HG03378 (cell line): ENCODE data around the gene THAP4.

ENCODE experiments used
- ATAC-seq: cut with Tn5 transposase; IDR thresholded peaks from one replicate; pipeline ENCODE4 v1.9.1; 2021; ENCODE audit warnings: mild to moderate bottlenecking, moderate library complexity; ENCODE audit not compliant: unreplicated experiment

The THAP4 gene, protein sequence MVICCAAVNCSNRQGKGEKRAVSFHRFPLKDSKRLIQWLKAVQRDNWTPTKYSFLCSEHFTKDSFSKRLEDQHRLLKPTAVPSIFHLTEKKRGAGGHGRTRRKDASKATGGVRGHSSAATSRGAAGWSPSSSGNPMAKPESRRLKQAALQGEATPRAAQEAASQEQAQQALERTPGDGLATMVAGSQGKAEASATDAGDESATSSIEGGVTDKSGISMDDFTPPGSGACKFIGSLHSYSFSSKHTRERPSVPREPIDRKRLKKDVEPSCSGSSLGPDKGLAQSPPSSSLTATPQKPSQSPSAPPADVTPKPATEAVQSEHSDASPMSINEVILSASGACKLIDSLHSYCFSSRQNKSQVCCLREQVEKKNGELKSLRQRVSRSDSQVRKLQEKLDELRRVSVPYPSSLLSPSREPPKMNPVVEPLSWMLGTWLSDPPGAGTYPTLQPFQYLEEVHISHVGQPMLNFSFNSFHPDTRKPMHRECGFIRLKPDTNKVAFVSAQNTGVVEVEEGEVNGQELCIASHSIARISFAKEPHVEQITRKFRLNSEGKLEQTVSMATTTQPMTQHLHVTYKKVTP

DNA sequence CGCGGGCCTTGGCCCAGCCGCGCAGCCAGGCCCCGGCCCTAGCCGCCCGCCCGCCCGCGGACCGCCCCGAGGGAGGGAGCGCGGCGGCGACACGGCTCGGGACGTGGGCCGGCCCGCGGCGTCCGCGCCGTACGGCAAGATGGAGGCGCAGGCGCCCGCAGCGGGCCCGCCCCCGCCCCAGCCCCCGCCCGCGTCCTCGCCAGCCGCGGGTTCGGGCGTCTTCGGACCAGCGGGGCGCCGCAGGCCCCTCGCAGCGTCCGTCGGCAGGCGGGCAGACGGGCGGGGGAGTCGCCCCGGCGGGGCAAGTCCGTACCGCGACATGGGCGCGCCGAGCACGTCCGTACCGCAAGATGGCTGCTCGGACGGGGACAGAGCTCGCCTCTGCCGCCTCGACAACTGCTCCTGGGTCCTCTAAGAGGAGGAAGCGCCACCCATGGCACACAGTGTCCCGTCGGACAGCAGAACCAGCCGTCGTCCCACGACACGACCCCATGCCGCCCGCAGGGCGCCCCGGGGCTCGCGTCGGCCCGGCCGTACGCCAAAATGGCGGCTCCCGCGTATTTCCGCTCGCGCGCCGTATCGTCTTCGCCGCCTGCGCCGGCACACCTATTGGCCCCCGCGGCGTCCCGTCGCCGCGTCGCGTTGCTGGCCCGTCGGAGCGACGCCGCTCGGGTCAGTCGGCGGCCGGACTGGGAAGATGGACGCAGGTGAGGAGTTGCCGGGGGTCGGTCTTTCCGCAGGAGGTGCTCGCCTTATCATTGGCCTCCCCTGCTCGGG lies at the start of gene THAP4, which contains the start of gene ATG4B:
Gene THAP4, minus strand, starts transcription at position 141 of the 777 bp plus-strand sequence. CDS start 141 bp downstream, outside the sequence.
Gene ATG4B, plus strand, starts transcription at position 676 of the 777 bp plus-strand sequence. Its CDS starts 22 bp downstream, at position 698.
- peak; percentile 47 for ATAC-seq

DNA sequence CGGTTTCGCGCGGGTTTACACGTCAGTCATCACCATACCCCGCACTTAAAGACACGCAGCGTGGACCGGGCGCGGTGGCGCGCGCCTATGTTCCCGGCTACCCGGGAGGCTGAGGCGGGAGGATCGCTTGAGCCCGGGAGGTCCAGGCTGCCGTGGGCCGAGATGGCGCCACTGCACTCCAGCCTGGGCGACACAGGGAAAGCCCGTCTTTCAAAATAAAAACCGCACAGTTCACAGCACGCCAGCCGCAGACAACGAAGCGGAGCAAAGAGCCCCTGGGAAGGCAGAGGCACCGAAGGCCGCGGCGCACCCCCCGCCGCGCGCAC lies 49.3 kb upstream of the THAP4 start:
- ATAC-seq: no peak

GRCh38 chr2:241680827-241681599 lies 44.1 kb upstream of the THAP4 start:
- ATAC-seq: no peak

DNA sequence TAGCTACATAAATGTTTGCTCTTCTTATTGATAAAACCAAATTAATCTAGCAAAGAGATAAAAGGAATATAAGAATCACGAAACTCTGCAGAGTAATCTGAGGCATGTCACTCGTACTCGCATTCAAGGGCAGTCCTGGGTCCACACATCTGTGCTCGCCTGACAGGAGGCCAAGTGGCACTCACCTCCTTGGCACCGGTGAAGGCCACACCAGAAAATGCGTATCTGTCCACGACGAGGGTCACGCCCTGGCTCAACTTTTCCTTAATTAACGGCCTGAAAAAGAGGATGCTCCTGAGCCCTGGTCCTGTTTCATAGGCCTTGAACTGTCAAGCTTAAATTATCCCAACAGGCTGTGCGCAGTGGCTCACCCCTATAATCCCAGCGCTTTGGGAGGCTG lies 43.1 kb upstream of the THAP4 start:
- ATAC-seq: no peak

DNA sequence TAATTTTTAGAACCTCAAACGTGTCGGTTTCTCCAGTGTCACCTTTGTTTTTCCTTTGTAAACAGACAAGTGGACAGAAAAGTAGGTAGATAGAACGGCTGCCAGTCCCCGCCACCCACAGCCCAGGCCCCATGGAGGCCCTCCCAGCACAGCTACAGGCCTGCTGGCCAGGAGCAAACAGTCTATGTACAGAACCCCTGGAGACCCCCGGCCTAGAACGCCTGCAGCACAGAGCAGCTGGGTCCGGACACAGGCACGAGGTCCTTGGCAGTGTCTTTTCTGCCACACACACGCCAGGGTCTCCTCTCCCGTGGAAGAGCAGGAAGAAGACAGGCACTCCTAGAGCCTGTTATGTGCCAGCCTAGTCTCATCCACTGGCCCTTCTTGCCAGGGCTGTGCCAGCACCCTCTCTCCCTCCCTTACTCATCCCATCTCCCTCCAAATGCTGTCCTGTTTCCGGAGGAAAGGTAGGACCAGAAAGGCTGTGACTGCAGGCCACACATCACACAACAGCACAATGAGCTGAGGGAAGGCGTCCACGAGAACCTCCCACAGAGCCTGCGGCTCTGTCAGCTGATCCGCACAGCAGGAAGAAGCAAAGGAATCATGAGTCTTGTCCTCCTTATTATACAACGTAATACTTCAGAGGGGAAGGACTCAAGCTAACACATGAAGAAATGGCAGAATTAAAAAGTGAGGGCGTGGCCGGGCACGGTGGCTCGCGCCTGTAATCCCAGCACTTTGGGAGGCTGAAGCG lies 42.0 kb upstream of the THAP4 start:
- ATAC-seq: no peak

- ATAC-seq: no peak
Measured at GRCh38 chr2:241678307-241678706, 41.3 kb upstream of the THAP4 start.

- ATAC-seq: no peak
Measured at GRCh38 chr2:241677392-241677791, 40.4 kb upstream of the THAP4 start.

GRCh38 chr2:241676665-241677064 lies 39.7 kb upstream of the THAP4 start:
- no peak for ATAC-seq

GRCh38 chr2:241675885-241676284 lies 38.9 kb upstream of the THAP4 start:
- no peak for ATAC-seq

GRCh38 chr2:241673797-241674725 lies 37.1 kb upstream of the THAP4 start:
- no peak for ATAC-seq

- ATAC-seq: no peak
Measured at GRCh38 chr2:241673189-241673663, 36.3 kb upstream of the THAP4 start.

DNA sequence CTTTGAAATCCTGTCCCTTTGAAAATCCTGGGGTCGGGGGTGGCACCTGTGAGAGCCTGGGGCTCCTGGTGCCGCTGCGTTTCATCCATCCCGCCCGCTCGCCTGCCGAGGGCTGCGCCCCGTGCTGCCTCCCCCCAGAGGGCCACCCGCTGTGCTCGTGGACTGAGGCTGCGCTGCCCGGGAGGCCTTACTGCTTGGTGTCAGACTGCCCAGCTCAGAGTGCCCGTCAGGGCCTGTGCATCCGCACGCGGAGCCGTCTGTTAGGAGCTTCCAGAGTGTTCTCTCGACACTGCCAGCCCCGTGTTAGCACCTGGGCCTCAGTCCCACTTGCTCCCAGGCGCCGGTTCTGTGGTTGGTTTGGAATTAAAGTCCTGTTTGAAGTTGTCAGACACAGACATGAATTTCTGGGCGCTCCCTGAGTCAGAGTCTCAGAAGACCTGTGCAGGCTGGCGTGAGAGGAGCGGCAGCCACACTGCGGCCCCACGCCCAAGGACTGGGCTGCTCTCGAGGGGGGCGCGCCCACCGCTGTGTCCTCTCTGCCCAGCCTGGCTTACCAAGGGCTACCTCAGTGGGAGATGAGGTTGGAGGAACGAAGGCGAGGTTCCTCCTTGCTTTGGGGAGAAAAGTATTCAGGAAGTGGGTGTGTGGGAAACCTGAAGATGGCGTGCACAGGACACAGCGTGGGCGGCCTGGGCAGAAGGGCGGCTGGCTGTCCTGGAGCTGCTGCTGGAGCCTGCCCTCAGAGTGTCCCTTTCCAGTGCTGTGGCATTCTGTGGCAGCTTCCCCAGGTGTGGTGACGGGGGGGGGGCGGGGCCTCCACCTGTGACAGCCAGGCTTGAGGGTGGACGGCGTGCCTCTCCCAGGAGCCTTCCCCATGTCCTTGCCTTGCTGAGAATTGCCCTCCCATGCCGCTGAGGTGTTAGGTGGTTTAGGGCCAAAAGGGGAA lies 35.6 kb upstream of the THAP4 start:
- no peak for ATAC-seq

DNA sequence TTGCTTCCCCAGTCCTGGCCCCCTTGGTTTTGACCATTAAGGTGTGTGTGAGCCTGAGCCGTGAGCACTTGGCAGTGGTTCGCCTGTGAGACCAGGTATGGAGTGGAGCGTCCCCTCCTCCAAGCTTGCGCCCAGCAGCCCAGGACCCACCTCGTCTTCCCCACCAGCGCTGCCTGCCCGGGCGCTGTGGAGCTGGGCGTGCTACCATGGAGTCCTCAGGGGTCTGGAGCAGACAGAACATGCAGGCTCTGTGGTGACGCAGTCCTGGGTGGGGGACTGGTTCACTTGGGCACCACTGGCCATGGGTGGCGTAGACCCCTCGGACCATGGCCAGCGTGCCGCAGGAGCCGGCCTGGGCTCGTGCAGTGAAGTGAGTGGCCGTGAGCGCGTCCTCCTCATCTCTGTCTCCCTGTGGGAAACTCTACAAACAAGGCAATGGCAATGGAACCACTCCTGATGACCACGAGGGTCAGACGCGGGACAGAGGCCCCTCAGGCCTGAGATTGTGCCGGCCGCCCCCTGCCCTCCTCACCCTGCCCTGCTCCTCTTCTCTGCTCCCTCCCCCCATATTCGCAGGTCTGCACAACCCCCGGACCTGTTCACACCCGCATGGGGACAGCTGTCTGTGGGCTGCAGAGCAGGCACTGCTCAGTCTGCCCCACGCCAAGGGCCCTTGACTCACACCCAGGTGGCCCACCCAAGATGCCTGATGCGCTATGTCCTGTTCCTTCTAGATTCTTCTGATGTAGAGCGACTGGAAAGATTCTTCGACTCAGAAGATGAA lies 34.7 kb upstream of the THAP4 start:
- no peak for ATAC-seq

DNA sequence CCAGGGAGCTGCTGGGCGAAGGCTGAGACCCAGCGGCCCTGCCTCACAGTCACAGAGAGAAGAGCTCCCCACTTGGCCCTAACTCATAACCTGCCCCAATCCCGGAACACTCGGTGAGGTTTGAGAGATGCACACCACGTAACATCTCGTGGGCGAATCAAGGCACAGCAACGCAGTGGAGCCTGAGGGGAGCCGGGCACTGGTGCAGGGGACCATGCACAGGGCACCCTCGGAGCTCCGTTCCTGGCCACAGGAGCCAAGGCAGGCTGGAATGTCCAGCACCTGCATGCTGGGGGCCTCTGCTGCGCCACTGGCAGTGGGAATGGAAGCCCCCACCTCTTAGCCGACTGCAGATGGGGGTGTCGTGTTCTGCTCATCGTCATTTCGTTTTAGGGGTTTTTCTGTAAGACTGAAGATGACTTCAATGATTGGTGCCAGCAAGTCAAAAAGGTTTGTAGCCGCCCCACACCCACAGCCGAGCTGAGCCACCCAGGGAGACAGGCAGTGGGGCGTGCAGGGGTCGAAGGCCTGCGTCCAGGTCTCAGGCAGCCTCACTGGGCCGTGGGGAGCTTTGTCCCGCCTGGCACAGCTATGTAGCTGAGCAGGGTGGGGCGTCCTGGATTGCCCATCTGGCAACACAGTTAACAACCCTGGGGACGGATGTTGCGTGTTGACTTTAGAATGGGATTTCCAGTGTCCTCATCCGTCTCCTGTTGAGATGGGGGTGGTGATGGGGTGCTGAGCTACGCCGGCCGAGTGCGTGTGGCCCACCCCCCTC lies 33.6 kb upstream of the THAP4 start:
- no peak for ATAC-seq

GRCh38 chr2:241668839-241669238 lies 31.9 kb upstream of the THAP4 start:
- no peak for ATAC-seq

DNA sequence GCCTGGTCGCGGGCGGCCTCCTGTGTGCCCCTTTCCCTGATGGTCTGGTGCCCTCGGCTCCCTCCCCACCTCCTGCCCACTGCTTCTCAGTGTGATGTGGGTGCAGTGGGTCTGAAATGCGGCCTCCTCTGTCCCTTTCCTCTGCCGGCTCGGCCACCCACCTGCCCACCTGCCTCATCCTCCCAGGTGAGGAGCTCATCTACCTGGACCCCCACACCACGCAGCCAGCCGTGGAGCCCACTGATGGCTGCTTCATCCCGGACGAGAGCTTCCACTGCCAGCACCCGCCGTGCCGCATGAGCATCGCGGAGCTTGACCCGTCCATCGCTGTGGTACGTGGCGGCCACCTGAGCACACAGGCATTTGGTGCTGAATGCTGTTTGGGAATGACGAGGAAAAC lies 31.4 kb upstream of the THAP4 start:
- ATAC-seq: no peak
